SK-N-MC (cell line): ENCODE measurements around the gene TMEM219.

Experiments used
- EZH2 ChIP-seq: fragments of 200-600 bp; sonication (generic); IDR thresholded peaks from one replicate; pipeline ENCODE4 v1.6.1; 2017; ENCODE audit warnings: antibody characterized with exemption
- FOXP2 ChIP-seq: optimal IDR thresholded peaks from 2 replicates; pipeline ENCODE3; 2011; ENCODE audit warnings: mild to moderate bottlenecking, moderate library complexity; ENCODE audit not compliant: insufficient read depth; ENCODE audit errors: extremely low read length, control extremely low read depth

DNA sequence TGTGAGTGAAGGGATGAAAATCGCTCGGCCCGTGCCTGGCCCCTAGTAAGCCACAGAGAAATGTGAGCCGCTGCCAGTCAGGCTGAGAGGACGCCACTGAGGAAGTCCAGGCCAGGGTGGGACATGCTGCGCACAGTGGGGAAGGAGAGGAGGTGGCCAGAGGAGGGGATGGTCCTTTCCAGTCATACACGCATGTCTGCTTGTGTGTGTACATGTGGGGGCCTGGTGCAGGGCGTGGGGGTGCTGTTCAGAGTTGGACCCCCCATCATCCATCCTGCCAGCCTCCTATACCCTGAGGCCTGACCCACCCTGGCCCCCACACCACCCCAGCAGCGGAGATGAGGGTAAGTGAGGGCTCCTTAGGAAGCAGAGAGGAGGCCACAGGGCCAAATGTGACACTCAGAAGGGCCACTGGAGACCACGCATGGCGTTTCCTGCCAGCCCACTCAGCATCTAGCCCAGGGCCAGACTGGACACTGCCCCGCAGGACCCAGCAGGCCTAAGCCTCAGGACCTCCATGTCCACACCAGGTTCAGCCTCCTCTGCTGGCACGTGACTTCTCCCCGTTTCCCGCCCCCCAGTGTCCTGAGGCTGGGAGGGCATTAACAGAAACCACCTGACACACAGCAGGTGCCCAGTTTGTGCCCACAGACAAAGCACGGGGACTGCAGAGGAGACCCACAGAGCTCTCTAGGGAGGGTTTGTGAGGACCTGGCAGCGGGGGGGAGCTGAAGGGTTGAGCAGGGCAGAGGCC, 42.0 kb downstream of the TMEM219 start:
- TF ChIP-seq EZH2 (no peak), FOXP2 (no peak)
